IMR-90 (cell line): ENCODE measurements around the gene LRRC4C. TPM values are rescaled to one million over a fixed set of nuclear protein-coding genes. Genes with fewer than 3 reads are reported as not detected.

Source experiments
- ATAC-seq: fragments of 200-7000 bp; cut with Tn5 transposase; 2 replicates; pipeline ENCODE4 v1.9.1; 2020; ENCODE audit warnings: low read depth, mild to moderate bottlenecking, moderate library complexity
- BruUV-seq: library from RNA; stranded (reverse); fragments of 400-500 nt; replicated peaks from 2 replicates; lab custom pipeline; 2021; lab: Mats Ljungman, UMichigan
- CTCF ChIA-PET: fragments of 300-600 bp; formaldehyde crosslinking; extraction: SDS; loops from one replicate; lab custom pipeline; 2021; ENCODE audit warnings: antibody characterized with exemption; lab: Yijun Ruan, JAX
- POLR2A ChIA-PET: fragments of 300-600 bp; sonication (Branson Sonifier 250); formaldehyde crosslinking; loops from one replicate; lab custom pipeline; 2022; ENCODE audit warnings: antibody characterized with exemption; ENCODE audit not compliant: unreplicated experiment; lab: Charles Lee
- DNase-seq: peaks from one replicate; pipeline ENCODE4 v3.0.0; 2013
- H2AFZ ChIP-seq: replicated peaks from 2 replicates; pipeline ENCODE3; 2013; ENCODE audit warnings: low read length, mild to moderate bottlenecking; ENCODE audit not compliant: poor library complexity
- H2AK5ac ChIP-seq: 2 replicates; pipeline ENCODE4 v1.6.1; 2013; ENCODE audit warnings: low read depth, low read length, inconsistent platforms
- H2AK9ac ChIP-seq: replicated peaks from 2 replicates; pipeline ENCODE3; 2013; ENCODE audit warnings: mild to moderate bottlenecking, low read depth, low read length, moderate library complexity; ENCODE audit not compliant: poor library complexity
- H2BK120ac ChIP-seq: 2 replicates; pipeline ENCODE4 v1.6.1; 2013; ENCODE audit warnings: low read depth, low read length, inconsistent platforms
- H2BK15ac ChIP-seq: 3 replicates; pipeline ENCODE4 v1.6.1; 2013; ENCODE audit warnings: low read depth, low read length, inconsistent platforms
- H2BK20ac ChIP-seq: 2 replicates; pipeline ENCODE4 v1.6.1; 2013; ENCODE audit warnings: low read depth, mild to moderate bottlenecking, inconsistent platforms, low read length, moderate library complexity
- H2BK5ac ChIP-seq: 2 replicates; pipeline ENCODE4 v1.6.1; 2013; ENCODE audit warnings: mild to moderate bottlenecking, low read depth, low read length, inconsistent platforms; ENCODE audit not compliant: poor library complexity, severe bottlenecking
- H3K14ac ChIP-seq: replicated peaks from 2 replicates; pipeline ENCODE4 v1.6.1; 2013; ENCODE audit warnings: low read depth, low read length, inconsistent platforms
- H3K18ac ChIP-seq: 2 replicates; pipeline ENCODE4 v1.6.1; 2013; ENCODE audit warnings: low read depth, low read length, control low read depth
- H3K23ac ChIP-seq: 2 replicates; pipeline ENCODE4 v1.6.1; 2013; ENCODE audit warnings: low read depth, low read length, inconsistent platforms
- H3K27ac ChIP-seq: 2 replicates; pipeline ENCODE4 v1.5.1; 2013; ENCODE audit warnings: mild to moderate bottlenecking, control low read depth, low read length; ENCODE audit not compliant: insufficient read depth
- H3K27me3 ChIP-seq: 2 replicates; pipeline ENCODE4 v1.6.1; 2013; ENCODE audit warnings: low read length; ENCODE audit not compliant: control insufficient read depth, insufficient read depth
- H3K36me3 ChIP-seq: 2 replicates; pipeline ENCODE4 v1.6.1; 2013; ENCODE audit warnings: low read length, mixed read lengths; ENCODE audit not compliant: control insufficient read depth, insufficient read depth
- H3K4ac ChIP-seq: 2 replicates; pipeline ENCODE4 v1.6.1; 2013; ENCODE audit warnings: low read depth, low read length, inconsistent platforms
- H3K4me1 ChIP-seq: 2 replicates; pipeline ENCODE4 v1.6.1; 2013; ENCODE audit warnings: low read length, mixed read lengths; ENCODE audit not compliant: control insufficient read depth, insufficient read depth
- H3K4me2 ChIP-seq: 2 replicates; pipeline ENCODE4 v1.6.1; 2013; ENCODE audit warnings: low read depth, mild to moderate bottlenecking, control low read depth, low read length, moderate library complexity
- H3K4me3 ChIP-seq: 2 replicates; pipeline ENCODE4 v1.5.1; 2013; ENCODE audit warnings: low read depth, mild to moderate bottlenecking, control low read depth, low read length, moderate library complexity; ENCODE audit not compliant: insufficient read depth
- H3K56ac ChIP-seq: 2 replicates; pipeline ENCODE4 v1.6.1; 2013; ENCODE audit warnings: low read length, inconsistent platforms; ENCODE audit not compliant: insufficient read depth; ENCODE audit errors: extremely low read depth
- H3K79me1 ChIP-seq, 2 experiments: 2 replicates each; pipeline ENCODE4 v1.6.1; 2013; ENCODE audit warnings: low read length in 2 of 2, inconsistent platforms in 1 of 2, low read depth in 1 of 2
- H3K9ac ChIP-seq: 2 replicates; pipeline ENCODE4 v1.6.1; 2013; ENCODE audit warnings: low read depth, low read length, control low read depth
- H3K9me1 ChIP-seq: 2 replicates; pipeline ENCODE4 v1.6.1; 2013; ENCODE audit warnings: low read length, inconsistent platforms; ENCODE audit not compliant: insufficient read depth
- H3K9me3 ChIP-seq: 2 replicates; pipeline ENCODE4 v1.6.1; 2013; ENCODE audit warnings: low read length; ENCODE audit not compliant: control insufficient read depth, insufficient read depth
- H4K20me1 ChIP-seq: 2 replicates; pipeline ENCODE4 v1.6.1; 2013; ENCODE audit warnings: low read length, inconsistent platforms; ENCODE audit not compliant: insufficient read depth
- H4K5ac ChIP-seq: 2 replicates; pipeline ENCODE4 v1.6.1; 2013; ENCODE audit warnings: mild to moderate bottlenecking, low read depth, low read length, control low read depth
- H4K8ac ChIP-seq, 2 experiments: 2 replicates each; pipeline ENCODE4 v1.6.1; 2013; ENCODE audit warnings: low read depth in 2 of 2, low read length in 2 of 2, control low read depth in 1 of 2, inconsistent platforms in 1 of 2
- H4K91ac ChIP-seq: 2 replicates; pipeline ENCODE4 v1.6.1; 2013; ENCODE audit warnings: low read depth, low read length, inconsistent platforms; ENCODE audit not compliant: insufficient read depth
- BHLHE40 ChIP-seq: fragments of 150-350 bp; IDR thresholded peaks from 2 replicates; pipeline ENCODE4 v1.6.1; 2016; ENCODE audit warnings: mild to moderate bottlenecking, low read depth, low read length
- CEBPB ChIP-seq: IDR thresholded peaks from 2 replicates; pipeline ENCODE4 v1.6.1; 2012; ENCODE audit warnings: low read depth, low read length, improper control_type of control experiment
- CHD1 ChIP-seq: IDR thresholded peaks from 2 replicates; pipeline ENCODE4 v1.6.1; 2012; ENCODE audit warnings: low read depth, low read length, improper control_type of control experiment
- ELK1 ChIP-seq: fragments of 150-350 bp; IDR thresholded peaks from 2 replicates; pipeline ENCODE4 v1.6.1; 2016; ENCODE audit warnings: low read depth, mild to moderate bottlenecking, low read length, moderate library complexity, borderline replicate concordance
- FOS ChIP-seq: fragments of 150-350 bp; IDR thresholded peaks from 2 replicates; pipeline ENCODE4 v1.6.1; 2016; ENCODE audit warnings: low read depth, low read length
- MAFK ChIP-seq: IDR thresholded peaks from 2 replicates; pipeline ENCODE4 v1.6.1; 2012; ENCODE audit warnings: low read depth, low read length, improper control_type of control experiment
- MAZ ChIP-seq: IDR thresholded peaks from 2 replicates; pipeline ENCODE4 v1.6.1; 2012; ENCODE audit warnings: low read depth, mild to moderate bottlenecking, low read length, improper control_type of control experiment, moderate library complexity, borderline replicate concordance
- MXI1 ChIP-seq: IDR thresholded peaks from 2 replicates; pipeline ENCODE4 v1.6.1; 2012; ENCODE audit warnings: low read depth, mild to moderate bottlenecking, low read length, moderate library complexity, borderline replicate concordance
- NFE2L2 ChIP-seq: fragments of 150-350 bp; IDR thresholded peaks from 2 replicates; pipeline ENCODE4 v1.6.1; 2016; ENCODE audit warnings: low read depth, mild to moderate bottlenecking, low read length
- POLR2A ChIP-seq: IDR thresholded peaks from 2 replicates; pipeline ENCODE4 v1.6.1; 2012; ENCODE audit warnings: mild to moderate bottlenecking, low read depth, low read length
- RAD21 ChIP-seq: IDR thresholded peaks from 2 replicates; pipeline ENCODE4 v1.6.1; 2012; ENCODE audit warnings: low read length, improper control_type of control experiment
- RCOR1 ChIP-seq: IDR thresholded peaks from 2 replicates; pipeline ENCODE4 v1.6.1; 2012; ENCODE audit warnings: mild to moderate bottlenecking, low read length, improper control_type of control experiment; ENCODE audit not compliant: insufficient replicate concordance
- SMC3 ChIP-seq: fragments of 150-350 bp; IDR thresholded peaks from 2 replicates; pipeline ENCODE4 v1.6.1; 2016; ENCODE audit warnings: low read depth, mild to moderate bottlenecking, antibody characterized with exemption, low read length, moderate library complexity
- USF2 ChIP-seq: fragments of 150-350 bp; IDR thresholded peaks from 2 replicates; pipeline ENCODE4 v1.6.1; 2017; ENCODE audit warnings: mild to moderate bottlenecking, antibody characterized with exemption, low read length, low read depth
- WGBS, 2 experiments: methylation state at CpG; one replicate each; pipeline versions ENCODE4 v1.1.5 to v1.1.7; 2013; ENCODE audit warnings: missing lambda C conversion rate in 2 of 2; ENCODE audit not compliant: insufficient read length in 1 of 2; ENCODE audit errors: extremely low coverage in 2 of 2; 5-methylcytosine and 5-hydroxymethylcytosine counted together
- dilution Hi-C: fragments of 300-500 bp; cut with HindIII; formaldehyde crosslinking; loops from one replicate; pipeline ENCODE4 v1.14.3; 2018; ENCODE audit warnings: low sequenced_read_pairs; ENCODE audit not compliant: unreplicated experiment
- in situ Hi-C: fragments of 300-500 bp; cut with MboI; formaldehyde crosslinking; loops from 3 replicates; pipeline ENCODE4 v1.14.3; 2019; ENCODE audit warnings: low sequenced_read_pairs, inconsistent platforms, mixed read lengths
- intact Hi-C: fragments of 100-400 bp; cut with micrococcal nuclease; formaldehyde crosslinking; loops from 2 replicates; pipeline ENCODE4 v1.10.0; 2022
- polyA plus RNA-seq, 3 experiments: library from polyadenylated mRNA; depleted of rRNA; stranded (reverse); fragments of >200 nt; gene quantifications; 2 replicates each; pipeline ENCODE4 v1.2.3, GENCODE V29; 2012; ENCODE audit warnings: low replicate concordance in 1 of 3
- total RNA-seq: library from RNA; depleted of rRNA; stranded (reverse); fragments of >200 nt; gene quantifications from 2 replicates; pipeline ENCODE4 v1.2.3, GENCODE V29; 2012

Gene LRRC4C
- total and polyA plus RNA-seq, 2 of the 4 experiments (the other 2 are of a cell fraction) = under 0.01 to 0.03 TPM

GRCh38 chr11:41256041-41256440 is 203.4 kb downstream of the LRRC4C start:
- TF ChIP-seq NFE2L2 (no peak), CHD1 (no peak), FOS (no peak), RAD21 (no peak), CEBPB (no peak), SMC3 (no peak), MAFK (no peak), ELK1 (no peak), RCOR1 (no peak), POLR2A (no peak), MAZ (no peak), MXI1 (no peak), USF2 (no peak), BHLHE40 (no peak)
- Histone ChIP-seq H2BK120ac (no peak overlapping the region), H3K4me1 (no peaks in the 10 kb centered on the region), H3K79me1 (no peaks in the 10 kb centered on the region), H3K14ac (no peak overlapping the region), H4K20me1 (no peaks in the 10 kb centered on the region), H3K18ac (no peak overlapping the region), H3K4ac (no peak overlapping the region), H3K27ac (no peak overlapping the region), H3K4me3 (no peak overlapping the region), H4K8ac (no peak overlapping the region), H3K27me3 (no peaks in the 10 kb centered on the region), H3K9ac (no peak overlapping the region), H2AK5ac (no peak overlapping the region), H3K36me3 (no peaks in the 10 kb centered on the region), H2BK20ac (no peak overlapping the region), H4K5ac (no peak overlapping the region), H3K4me2 (no peak overlapping the region), H2AK9ac (no peak overlapping the region), H2BK5ac (no peak overlapping the region), H2BK15ac (no peak overlapping the region), H2AFZ (no peak overlapping the region), H3K56ac (no peak overlapping the region), H3K9me3 (0 out of 2 replicates have a peak, but pooled peaks cover 2% of the 10 kb centered on the region), H3K23ac (no peak overlapping the region), H4K91ac (no peak overlapping the region), H3K9me1 (no peaks in the 10 kb centered on the region)
- BruUV-seq = no TSS peak
- in situ Hi-C loops (no loop called here), intact Hi-C loops (no loop called here), dilution Hi-C loops (no loop called here)
- DNase-seq = no peak
- ChIA-PET CTCF (no interaction called here), POLR2A (no interaction called here)
- no peak for ATAC-seq
- WGBS, 2 experiments = no CpG with 5 or more reads among the region's 3 CpGs
